Measurements from ENCODE around the gene F2RL1. TPM values are rescaled to one million over a fixed set of nuclear protein-coding genes. Genes with fewer than 3 reads are reported as not detected.
"Not testable (repeated sequence)": the region's sequence is repeated elsewhere in the genome, so short reads cannot be mapped to it uniquely, and the experiment has no call there.

Gene F2RL1
- total RNA-seq, 1 experiment from 2014 or later = 23.0 TPM

- no peak overlapping the region for H3K9ac ChIP-seq (ENCODE audit: extremely low read depth, insufficient read length, low read length)
Measured at GRCh38 chr5:76821136-76821535, 2.3 kb downstream of the F2RL1 start.

GRCh38 chr5:76822105-76822731 lies 3.4 kb downstream of the F2RL1 start:
- not testable (repeated sequence) for H3K27ac Mint-ChIP-seq; H4K5ac ChIP-seq (ENCODE audit: insufficient read length, low read depth, low read length); H3K4me1 ChIP-seq (ENCODE audit: insufficient read depth, low read length); H3K9me3 ChIP-seq (ENCODE audit: control insufficient read depth, low read depth, low read length); H3K79me1 ChIP-seq (ENCODE audit: insufficient read depth, low read depth, low read length, poor library complexity, severe bottlenecking); H3K27ac ChIP-seq (ENCODE audit: insufficient read length, low read depth, low read length); H4K20me1 ChIP-seq (ENCODE audit: control insufficient read depth, insufficient read depth, insufficient read length); H3K36me3 Mint-ChIP-seq (ENCODE audit: insufficient read depth in 1 of 3, low read depth in 3 of 3); H2BK15ac ChIP-seq (ENCODE audit: low read depth, low read length); H4K91ac ChIP-seq (ENCODE audit: insufficient read length, low read depth, low read length); H3K79me2 ChIP-seq (ENCODE audit: insufficient read depth, low read length); H3K4me3 Mint-ChIP-seq; H3K14ac ChIP-seq (ENCODE audit: insufficient read depth, low read length); H3K18ac ChIP-seq (ENCODE audit: insufficient read length, low read depth, low read length); H2BK5ac ChIP-seq (ENCODE audit: insufficient read length, low read length); H3K27me3 ChIP-seq (ENCODE audit: insufficient read depth, low read length); H2AK5ac ChIP-seq (ENCODE audit: insufficient read length, low read length); H2BK20ac ChIP-seq (ENCODE audit: low read depth, low read length, poor library complexity, severe bottlenecking); H2BK12ac ChIP-seq (ENCODE audit: insufficient read length, low read depth, low read length); H3K4me2 ChIP-seq (ENCODE audit: insufficient read depth, insufficient read length, low read length); H3K9ac ChIP-seq (ENCODE audit: extremely low read depth, insufficient read length, low read length); H4K8ac ChIP-seq (replicated peaks; ENCODE audit: insufficient read length, low read depth, low read length); H3T11ph ChIP-seq (ENCODE audit: low read length); H2AFZ ChIP-seq (ENCODE audit: low read length); H3K4ac ChIP-seq (ENCODE audit: low read depth, low read length); H2BK120ac ChIP-seq (ENCODE audit: low read depth, low read length, poor library complexity, severe bottlenecking); DNase-seq; H3K56ac ChIP-seq (ENCODE audit: insufficient read length, low read depth, low read length); H3K23ac ChIP-seq (ENCODE audit: insufficient read length, low read depth, low read length); H3K9me3 Mint-ChIP-seq
- H3K4me1 Mint-ChIP-seq = peaks cover 22% of the 10 kb centered on the region in 2 experiments
- WGBS (ENCODE audit: extremely low coverage, insufficient read length, low lambda C conversion rate) = no CpG with 5 or more reads among the region's 7 CpGs
- peaks cover 11% of the 10 kb centered on the region for H3K23me2 ChIP-seq (ENCODE audit: insufficient read length, low read depth, low read length, poor library complexity, severe bottlenecking)
- H3K27me3 Mint-ChIP-seq (ENCODE audit: low read depth) = peaks cover 12% of the 10 kb centered on the region

More at GRCh38 chr5:76821136-76821535, 2.3 kb downstream of the F2RL1 start:
- Histone ChIP-seq H3K9me3 (ENCODE audit: control insufficient read depth, low read depth, low read length) (no peaks in the 10 kb centered on the region), H2AK5ac (ENCODE audit: insufficient read length, low read length) (no peak overlapping the region), H4K91ac (ENCODE audit: insufficient read length, low read depth, low read length) (no peak overlapping the region), H3K4me2 (ENCODE audit: insufficient read depth, insufficient read length, low read length) (peak overlapping the region; percentile 78), H3K23ac (ENCODE audit: insufficient read length, low read depth, low read length) (no peak overlapping the region), H4K5ac (ENCODE audit: insufficient read length, low read depth, low read length) (no peak overlapping the region), H3K27ac (ENCODE audit: insufficient read length, low read depth, low read length) (no peak overlapping the region), H4K8ac (replicated peaks; ENCODE audit: insufficient read length, low read depth, low read length) (no peak overlapping the region), H4K20me1 (ENCODE audit: control insufficient read depth, insufficient read depth, insufficient read length) (no peaks in the 10 kb centered on the region), H3K4ac (ENCODE audit: low read depth, low read length) (no peak overlapping the region), H2BK12ac (ENCODE audit: insufficient read length, low read depth, low read length) (no peak overlapping the region), H3K27me3 (ENCODE audit: insufficient read depth, low read length) (no peaks in the 10 kb centered on the region), H3T11ph (ENCODE audit: low read length) (no peak overlapping the region), H3K4me1 (ENCODE audit: insufficient read depth, low read length) (peaks cover 5% of the 10 kb centered on the region; the same call in 1 of the 2 replicates), H2AFZ (ENCODE audit: low read length) (no peak overlapping the region), H3K23me2 (ENCODE audit: insufficient read length, low read depth, low read length, poor library complexity, severe bottlenecking) (peaks cover 11% of the 10 kb centered on the region), H3K79me2 (ENCODE audit: insufficient read depth, low read length) (no peaks in the 10 kb centered on the region; the same call in 1 of the 2 replicates), H3K56ac (ENCODE audit: insufficient read length, low read depth, low read length) (no peak overlapping the region), H2BK20ac (ENCODE audit: low read depth, low read length, poor library complexity, severe bottlenecking) (no peak overlapping the region), H3K79me1 (ENCODE audit: insufficient read depth, low read depth, low read length, poor library complexity, severe bottlenecking) (no peaks in the 10 kb centered on the region), H2BK120ac (ENCODE audit: low read depth, low read length, poor library complexity, severe bottlenecking) (no peak overlapping the region), H3K14ac (ENCODE audit: insufficient read depth, low read length) (no peak overlapping the region), H2BK5ac (ENCODE audit: insufficient read length, low read length) (no peak overlapping the region), H2BK15ac (ENCODE audit: low read depth, low read length) (no peak overlapping the region), H3K18ac (ENCODE audit: insufficient read length, low read depth, low read length) (no peak overlapping the region)
- H3K27me3 Mint-ChIP-seq (ENCODE audit: low read depth) = peaks cover 21% of the 10 kb centered on the region
- peak overlapping the region; percentile 85 to 92 for H3K4me3 Mint-ChIP-seq
- no CpG with 5 or more reads among the region's 4 CpGs for WGBS (ENCODE audit: extremely low coverage, insufficient read length, low lambda C conversion rate)
- no peak for DNase-seq
- peak overlapping the region in 2 of 3 experiments; percentile 32 to 55; a peak in 3 of 7 replicates for H3K27ac Mint-ChIP-seq
- no peaks in the 10 kb centered on the region; a peak in 1 of 5 replicates for H3K9me3 Mint-ChIP-seq
- H3K36me3 Mint-ChIP-seq (ENCODE audit: insufficient read depth in 1 of 3, low read depth in 3 of 3) = peaks cover 0 to 5% (median 0%) of the 10 kb centered on the region in 3 experiments; a peak in 3 of 7 replicates
- peaks cover 22% of the 10 kb centered on the region in 2 experiments for H3K4me1 Mint-ChIP-seq
- no peak for TF ChIP-seq CTCF (conservative IDR thresholded peaks at IDR 0.05)
